ENCODE measurements around the gene COA1. TPM values are rescaled to one million over a fixed set of nuclear protein-coding genes. Genes with fewer than 3 reads are reported as not detected.

Gene COA1
- total RNA-seq, 1 experiment from 2014 or later: 65.5 TPM

- Histone ChIP-seq H3K4me3 (ENCODE audit: low read depth in 2 of 2, low read length in 2 of 2) (no peak overlapping the region), H3K4me1 (ENCODE audit: control insufficient read depth, insufficient read depth, low read length) (peaks cover 48% of the 10 kb centered on the region), H3K36me3 (ENCODE audit: control insufficient read depth, insufficient read depth, low read length) (no peaks in the 10 kb centered on the region; the same call in 1 of the 2 replicates), H3K27me3 (ENCODE audit: control insufficient read depth, insufficient read depth, low read length) (no peaks in the 10 kb centered on the region), H3K9me3 (ENCODE audit: control insufficient read depth, insufficient read depth, low read depth, low read length) (no peaks in the 10 kb centered on the region), H3K27ac (ENCODE audit: low read length) (no peak overlapping the region)
- ChIA-PET POLR2A (no interaction called here), CTCF (interaction anchor here (0.5 kb wide), 1 partner anchor 48 kb away, joined by 3 read pairs; no protein-coding TSS in a partner anchor)
- intact Hi-C loops (cut with micrococcal nuclease; ENCODE audit: unreplicated experiment): no loop called here
- in situ Hi-C loops (cut with HindIII; ENCODE audit: low pct_unique_long_range_greater_than_20kb, low sequenced_read_pairs): no loop called here
- BruUV-seq (replicated peaks): no TSS peak
- TF ChIP-seq SIN3A (IDR thresholded peaks at IDR 0.05; ENCODE audit: borderline replicate concordance, insufficient read depth, low read depth, low read length) (no peak), CTCF (IDR thresholded peaks at IDR 0.05) (no peak), REST (IDR thresholded peaks at IDR 0.05; ENCODE audit: insufficient read depth in 1 of 2, low read depth in 2 of 2, low read length in 1 of 2) (no peak), TCF7L2 (IDR thresholded peaks at IDR 0.05; ENCODE audit: low read depth, low read length) (no peak), POLR2AphosphoS5 (IDR thresholded peaks at IDR 0.05; ENCODE audit: low read depth, low read length) (no peak)
- DNase-seq (ENCODE audit: low read depth, low spot score): no peak
- ATAC-seq: no peak
These were observed 77.0 kb downstream of the COA1 start for GRCh38 chr7:43652364-43652763.

- Histone ChIP-seq H3K4me3 (ENCODE audit: low read depth in 2 of 2, low read length in 2 of 2) (peak overlapping the region in 1 of 2 experiments; percentile 12; a peak in 1 of 4 replicates), H3K27ac (ENCODE audit: low read length) (peak overlapping the region; percentile 62), H3K4me1 (ENCODE audit: control insufficient read depth, insufficient read depth, low read length) (peaks cover 55% of the 10 kb centered on the region), H3K36me3 (ENCODE audit: control insufficient read depth, insufficient read depth, low read length) (no peaks in the 10 kb centered on the region; the same call in 1 of the 2 replicates), H3K27me3 (ENCODE audit: control insufficient read depth, insufficient read depth, low read length) (no peaks in the 10 kb centered on the region), H3K9me3 (ENCODE audit: control insufficient read depth, insufficient read depth, low read depth, low read length) (no peaks in the 10 kb centered on the region)
- in situ Hi-C loops (cut with HindIII; ENCODE audit: low pct_unique_long_range_greater_than_20kb, low sequenced_read_pairs) (no loop called here), intact Hi-C loops (cut with micrococcal nuclease; ENCODE audit: unreplicated experiment) (no loop called here)
- ChIA-PET POLR2A (no interaction called here), CTCF (interaction anchor here (0.6 kb wide), 1 partner anchor 66 kb away, joined by 5 read pairs; no protein-coding TSS in a partner anchor)
- DNase-seq (ENCODE audit: low read depth, low spot score): no peak
- no peak for ATAC-seq
- TF ChIP-seq POLR2AphosphoS5 (IDR thresholded peaks at IDR 0.05; ENCODE audit: low read depth, low read length): no peak
- no peak for TF ChIP-seq REST (IDR thresholded peaks at IDR 0.05; ENCODE audit: insufficient read depth in 1 of 2, low read depth in 2 of 2, low read length in 1 of 2)
- TF ChIP-seq TCF7L2 (IDR thresholded peaks at IDR 0.05; ENCODE audit: low read depth, low read length): no peak
- no peak for TF ChIP-seq SIN3A (IDR thresholded peaks at IDR 0.05; ENCODE audit: borderline replicate concordance, insufficient read depth, low read depth, low read length)
- TF ChIP-seq CTCF (IDR thresholded peaks at IDR 0.05): no peak
- no TSS peak for BruUV-seq (replicated peaks)
These were observed 78.8 kb downstream of the COA1 start for GRCh38 chr7:43650457-43651052.
